Liver (tissue), 9 donors: ENCODE data around the gene PPP1CC. TPM values are rescaled to one million over a fixed set of nuclear protein-coding genes. Genes with fewer than 3 reads are reported as not detected.

ENCODE experiments used
- DNase-seq: peaks from one replicate; pipeline ENCODE4 v3.0.0-alpha.2; 2017; ENCODE audit warnings: low spot score
- H3K27ac ChIP-seq, 2 donors: one replicate each; pipeline ENCODE4 v1.7.0; 2013; ENCODE audit warnings: inconsistent platforms in 2 of 2, low read length in 2 of 2, control low read depth in 1 of 2, low read depth in 1 of 2, mild to moderate bottlenecking in 1 of 2
- H3K27me3 ChIP-seq, 4 donors: one replicate each; pipeline versions ENCODE4 v1.6.1 to v1.7.0; 2013; ENCODE audit warnings: low read length in 3 of 4, inconsistent platforms in 1 of 4, mild to moderate bottlenecking in 1 of 4, moderate library complexity in 1 of 4; ENCODE audit not compliant: control insufficient read depth in 4 of 4, insufficient read depth in 4 of 4
- H3K36me3 ChIP-seq, 4 donors: one replicate each; pipeline versions ENCODE4 v1.6.1 to v1.7.0; 2013; ENCODE audit warnings: low read length in 3 of 4, mild to moderate bottlenecking in 3 of 4, low read depth in 1 of 4, moderate library complexity in 1 of 4; ENCODE audit not compliant: control insufficient read depth in 4 of 4, insufficient read depth in 3 of 4
- H3K4me1 ChIP-seq, 4 donors: one replicate each; pipeline versions ENCODE4 v1.6.1 to v1.7.0; 2013; ENCODE audit warnings: low read length in 3 of 4, mild to moderate bottlenecking in 3 of 4, moderate library complexity in 1 of 4; ENCODE audit not compliant: control insufficient read depth in 4 of 4, insufficient read depth in 4 of 4
- H3K4me3 ChIP-seq, 3 donors: one replicate each; pipeline versions ENCODE4 v1.6.1 to v1.7.0; 2013; ENCODE audit warnings: low read length in 3 of 3, control low read depth in 1 of 3, low read depth in 1 of 3, mild to moderate bottlenecking in 1 of 3
- H3K9ac ChIP-seq, 2 donors: one replicate each; pipeline ENCODE4 v1.7.0; 2013; ENCODE audit warnings: low read length in 2 of 2, mild to moderate bottlenecking in 2 of 2, moderate library complexity in 2 of 2, control low read depth in 1 of 2, low read depth in 1 of 2
- H3K9me3 ChIP-seq, 4 donors: one replicate each; pipeline versions ENCODE4 v1.6.1 to v1.7.0; 2013; ENCODE audit warnings: low read length in 3 of 4; ENCODE audit not compliant: control insufficient read depth in 4 of 4
- EGR1 ChIP-seq, 2 donors: IDR thresholded peaks; 2 replicates each; pipeline ENCODE4 v1.6.1; 2016 to 2018; ENCODE audit warnings: antibody characterized with exemption in 2 of 2, low read depth in 2 of 2
- FOXA1 ChIP-seq: IDR thresholded peaks from 2 replicates; pipeline ENCODE4 v1.6.1; 2016; ENCODE audit warnings: antibody characterized with exemption
- FOXA2 ChIP-seq: IDR thresholded peaks from 2 replicates; pipeline ENCODE4 v1.6.1; 2016; ENCODE audit warnings: antibody characterized with exemption
- GABPA ChIP-seq, 2 donors: IDR thresholded peaks in 1 of 2; conservative IDR thresholded peaks in 1 of 2; 2 replicates each; pipeline ENCODE4 v1.6.1; 2016; ENCODE audit warnings: antibody characterized with exemption in 2 of 2, mild to moderate bottlenecking in 1 of 2, moderate library complexity in 1 of 2
- HNF4A ChIP-seq, 2 donors: conservative IDR thresholded peaks; 2 replicates each; pipeline ENCODE4 v1.6.1; 2016; ENCODE audit warnings: antibody characterized with exemption in 2 of 2, mild to moderate bottlenecking in 2 of 2
- HNF4G ChIP-seq: IDR thresholded peaks from 2 replicates; pipeline ENCODE4 v1.6.1; 2016; ENCODE audit warnings: antibody characterized with exemption
- JUND ChIP-seq, 2 donors: IDR thresholded peaks; 2 replicates each; pipeline ENCODE4 v1.6.1; 2016; ENCODE audit warnings: antibody characterized with exemption in 2 of 2
- NR2F2 ChIP-seq: IDR thresholded peaks from 2 replicates; pipeline ENCODE4 v1.6.1; 2016; ENCODE audit warnings: antibody characterized with exemption
- RAD21 ChIP-seq, 2 donors: IDR thresholded peaks; 2 replicates each; pipeline ENCODE4 v1.6.1; 2016; ENCODE audit warnings: antibody characterized with exemption in 2 of 2, mild to moderate bottlenecking in 2 of 2
- RXRA ChIP-seq, 2 donors: IDR thresholded peaks; 2 replicates each; pipeline ENCODE4 v1.6.1; 2017 to 2018; ENCODE audit warnings: antibody characterized with exemption in 2 of 2, mild to moderate bottlenecking in 1 of 2
- SP1 ChIP-seq: IDR thresholded peaks from 2 replicates; pipeline ENCODE4 v1.6.1; 2018; ENCODE audit warnings: antibody characterized with exemption, mild to moderate bottlenecking
- TAF1 ChIP-seq: conservative IDR thresholded peaks from 2 replicates; pipeline ENCODE4 v1.6.1; 2016; ENCODE audit warnings: antibody characterized with exemption, mild to moderate bottlenecking
- YY1 ChIP-seq: IDR thresholded peaks from 2 replicates; pipeline ENCODE4 v1.6.1; 2016; ENCODE audit warnings: antibody characterized with exemption, mild to moderate bottlenecking
- WGBS: extraction: QIAGEN DNeasy Blood & Tissue Kit; methylation state at CpG from one replicate; pipeline ENCODE4 v1.1.7; 2013; 5-methylcytosine and 5-hydroxymethylcytosine counted together
- polyA plus RNA-seq, 2 donors: library from polyadenylated mRNA; stranded (reverse) in 1 of 2; unstranded in 1 of 2; fragments of 200-250 nt in 1 of 2; fragments of >200 nt in 1 of 2; fragmentation: Nextera tagmentation in 1 of 2; extraction: Ambion mirVana in 1 of 2; gene quantifications; one replicate each; pipeline versions ENCODE4 v1.2.1 to v1.2.3, GENCODE V29; 2013 to 2015
- total RNA-seq, 2 donors: library from RNA; depleted of rRNA; stranded (reverse); fragments of >200 nt; gene quantifications; one replicate each; pipeline ENCODE4 v1.2.3, GENCODE V29; 2014
- TF ChIP-seq, protein P1 (sequence below): IDR thresholded peaks from 2 replicates; pipeline ENCODE4 v1.6.1; 2016; ENCODE audit warnings: antibody characterized with exemption, mild to moderate bottlenecking
- TF ChIP-seq, protein P2 (sequence below): fragments of 150-350 bp; IDR thresholded peaks from 2 replicates; pipeline ENCODE4 v1.5.1; 2017; ENCODE audit warnings: improper control_type of control experiment, low read depth, low read length; ENCODE audit not compliant: missing input control
- TF ChIP-seq, protein P3 (sequence below): IDR thresholded peaks from 2 replicates; pipeline ENCODE4 v1.6.1; 2016; ENCODE audit warnings: antibody characterized with exemption
- TF ChIP-seq, protein P4 (sequence below): IDR thresholded peaks from 2 replicates; pipeline ENCODE4 v1.6.1; 2016; ENCODE audit warnings: antibody characterized with exemption
- TF ChIP-seq, protein P5 (sequence below): IDR thresholded peaks from 2 replicates; pipeline ENCODE4 v1.6.1; 2016; ENCODE audit warnings: antibody characterized with exemption
- donor health status: healthy.
- donor health status: healthy.
- donor health status: healthy.
- donor health status: healthy.
- donor health status: healthy.

PPP1CC gene
- total and polyA plus RNA-seq, 4 donors = 22.1 to 73.2 (median 36.0) TPM

GRCh38 chr12:110746550-110746949 lies 3.9 kb upstream of the PPP1CC start:
- H3K36me3 ChIP-seq = no peaks in the 10 kb centered on the region
- H3K9ac ChIP-seq = no peak overlapping the region
- DNase-seq = no peak
- H3K27ac ChIP-seq = no peak overlapping the region
- H3K4me3 ChIP-seq = no peak overlapping the region
- H3K4me1 ChIP-seq = peaks cover 8 to 25% (median 20%) of the 10 kb centered on the region in 4 donors
- 97% methylated on average over 6 of the region's 6 CpGs for WGBS
- H3K27me3 ChIP-seq = no peaks in the 10 kb centered on the region
- TF ChIP-seq GABPA (IDR thresholded peaks at IDR 0.05 in 1 of 2, conservative IDR thresholded peaks at IDR 0.05 in 1 of 2) (no peak), HNF4A (conservative IDR thresholded peaks at IDR 0.05) (no peak), JUND (IDR thresholded peaks at IDR 0.05) (no peak), EGR1 (IDR thresholded peaks at IDR 0.05; ENCODE audit: low read depth in 2 of 2) (no peak), TAF1 (no peak)
- TF ChIP-seq, protein P1, sequence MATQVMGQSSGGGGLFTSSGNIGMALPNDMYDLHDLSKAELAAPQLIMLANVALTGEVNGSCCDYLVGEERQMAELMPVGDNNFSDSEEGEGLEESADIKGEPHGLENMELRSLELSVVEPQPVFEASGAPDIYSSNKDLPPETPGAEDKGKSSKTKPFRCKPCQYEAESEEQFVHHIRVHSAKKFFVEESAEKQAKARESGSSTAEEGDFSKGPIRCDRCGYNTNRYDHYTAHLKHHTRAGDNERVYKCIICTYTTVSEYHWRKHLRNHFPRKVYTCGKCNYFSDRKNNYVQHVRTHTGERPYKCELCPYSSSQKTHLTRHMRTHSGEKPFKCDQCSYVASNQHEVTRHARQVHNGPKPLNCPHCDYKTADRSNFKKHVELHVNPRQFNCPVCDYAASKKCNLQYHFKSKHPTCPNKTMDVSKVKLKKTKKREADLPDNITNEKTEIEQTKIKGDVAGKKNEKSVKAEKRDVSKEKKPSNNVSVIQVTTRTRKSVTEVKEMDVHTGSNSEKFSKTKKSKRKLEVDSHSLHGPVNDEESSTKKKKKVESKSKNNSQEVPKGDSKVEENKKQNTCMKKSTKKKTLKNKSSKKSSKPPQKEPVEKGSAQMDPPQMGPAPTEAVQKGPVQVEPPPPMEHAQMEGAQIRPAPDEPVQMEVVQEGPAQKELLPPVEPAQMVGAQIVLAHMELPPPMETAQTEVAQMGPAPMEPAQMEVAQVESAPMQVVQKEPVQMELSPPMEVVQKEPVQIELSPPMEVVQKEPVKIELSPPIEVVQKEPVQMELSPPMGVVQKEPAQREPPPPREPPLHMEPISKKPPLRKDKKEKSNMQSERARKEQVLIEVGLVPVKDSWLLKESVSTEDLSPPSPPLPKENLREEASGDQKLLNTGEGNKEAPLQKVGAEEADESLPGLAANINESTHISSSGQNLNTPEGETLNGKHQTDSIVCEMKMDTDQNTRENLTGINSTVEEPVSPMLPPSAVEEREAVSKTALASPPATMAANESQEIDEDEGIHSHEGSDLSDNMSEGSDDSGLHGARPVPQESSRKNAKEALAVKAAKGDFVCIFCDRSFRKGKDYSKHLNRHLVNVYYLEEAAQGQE = no peak
- H3K9me3 ChIP-seq = no peaks in the 10 kb centered on the region

DNA sequence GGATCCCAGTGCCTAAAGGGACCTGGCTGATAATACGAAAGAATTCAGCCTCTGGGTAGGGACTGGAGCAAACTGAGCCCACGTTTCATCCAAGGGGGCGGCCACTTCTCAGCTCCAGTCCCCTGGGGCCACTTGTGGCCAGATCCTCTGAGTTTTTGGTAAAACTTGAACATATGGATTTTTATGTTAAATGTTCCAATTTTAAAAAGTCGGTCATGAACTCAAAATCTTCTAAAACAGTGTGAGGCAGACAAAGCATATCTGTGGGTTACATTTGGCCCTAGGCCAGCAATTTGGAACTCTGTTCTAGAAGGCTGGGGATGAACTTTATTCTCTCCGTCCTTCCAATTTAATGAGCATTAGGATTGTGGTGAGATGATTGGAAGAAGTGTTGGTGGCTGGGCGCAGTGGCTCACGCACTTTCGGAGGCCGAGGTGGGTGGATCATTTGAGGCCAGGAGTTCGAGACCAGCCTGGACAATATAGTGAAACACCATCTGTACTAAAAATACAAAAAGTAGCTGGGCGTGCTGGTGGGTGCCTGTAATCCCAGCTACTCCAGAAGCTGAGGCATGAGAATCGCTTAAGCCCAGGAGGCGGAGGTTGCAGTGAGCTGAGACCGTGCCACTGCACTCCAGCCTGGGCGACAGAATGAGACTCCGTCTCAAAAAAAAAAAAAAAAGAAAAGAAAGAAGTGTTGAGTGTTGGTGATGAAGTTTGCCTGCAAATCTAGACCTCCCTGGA lies 3.0 kb upstream of the PPP1CC start:
- Histone ChIP-seq H3K36me3 (no peaks in the 10 kb centered on the region), H3K9ac (no peak overlapping the region), H3K4me1 (peaks cover 8 to 34% (median 28%) of the 10 kb centered on the region in 4 donors), H3K27me3 (no peaks in the 10 kb centered on the region), H3K27ac (no peak overlapping the region), H3K9me3 (no peaks in the 10 kb centered on the region), H3K4me3 (no peak overlapping the region)
- 91% methylated on average over 16 of the region's 16 CpGs for WGBS
- TF ChIP-seq HNF4A (conservative IDR thresholded peaks at IDR 0.05) (no peak), FOXA1 (no peak), TAF1 (no peak), YY1 (no peak), RXRA (IDR thresholded peaks at IDR 0.05) (no peak), SP1 (no peak), EGR1 (IDR thresholded peaks at IDR 0.05; ENCODE audit: low read depth in 2 of 2) (no peak), HNF4G (no peak), GABPA (IDR thresholded peaks at IDR 0.05 in 1 of 2, conservative IDR thresholded peaks at IDR 0.05 in 1 of 2) (no peak), FOXA2 (no peak), RAD21 (IDR thresholded peaks at IDR 0.05) (no peak), NR2F2 (no peak), JUND (IDR thresholded peaks at IDR 0.05) (no peak)
- TF ChIP-seq, protein P1 = no peak
- TF ChIP-seq, protein P2, sequence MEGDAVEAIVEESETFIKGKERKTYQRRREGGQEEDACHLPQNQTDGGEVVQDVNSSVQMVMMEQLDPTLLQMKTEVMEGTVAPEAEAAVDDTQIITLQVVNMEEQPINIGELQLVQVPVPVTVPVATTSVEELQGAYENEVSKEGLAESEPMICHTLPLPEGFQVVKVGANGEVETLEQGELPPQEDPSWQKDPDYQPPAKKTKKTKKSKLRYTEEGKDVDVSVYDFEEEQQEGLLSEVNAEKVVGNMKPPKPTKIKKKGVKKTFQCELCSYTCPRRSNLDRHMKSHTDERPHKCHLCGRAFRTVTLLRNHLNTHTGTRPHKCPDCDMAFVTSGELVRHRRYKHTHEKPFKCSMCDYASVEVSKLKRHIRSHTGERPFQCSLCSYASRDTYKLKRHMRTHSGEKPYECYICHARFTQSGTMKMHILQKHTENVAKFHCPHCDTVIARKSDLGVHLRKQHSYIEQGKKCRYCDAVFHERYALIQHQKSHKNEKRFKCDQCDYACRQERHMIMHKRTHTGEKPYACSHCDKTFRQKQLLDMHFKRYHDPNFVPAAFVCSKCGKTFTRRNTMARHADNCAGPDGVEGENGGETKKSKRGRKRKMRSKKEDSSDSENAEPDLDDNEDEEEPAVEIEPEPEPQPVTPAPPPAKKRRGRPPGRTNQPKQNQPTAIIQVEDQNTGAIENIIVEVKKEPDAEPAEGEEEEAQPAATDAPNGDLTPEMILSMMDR = no peak
- TF ChIP-seq, protein P3, sequence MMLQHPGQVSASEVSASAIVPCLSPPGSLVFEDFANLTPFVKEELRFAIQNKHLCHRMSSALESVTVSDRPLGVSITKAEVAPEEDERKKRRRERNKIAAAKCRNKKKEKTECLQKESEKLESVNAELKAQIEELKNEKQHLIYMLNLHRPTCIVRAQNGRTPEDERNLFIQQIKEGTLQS = no peak
- TF ChIP-seq, protein P4, sequence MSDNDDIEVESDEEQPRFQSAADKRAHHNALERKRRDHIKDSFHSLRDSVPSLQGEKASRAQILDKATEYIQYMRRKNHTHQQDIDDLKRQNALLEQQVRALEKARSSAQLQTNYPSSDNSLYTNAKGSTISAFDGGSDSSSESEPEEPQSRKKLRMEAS = no peak
- TF ChIP-seq, protein P5, sequence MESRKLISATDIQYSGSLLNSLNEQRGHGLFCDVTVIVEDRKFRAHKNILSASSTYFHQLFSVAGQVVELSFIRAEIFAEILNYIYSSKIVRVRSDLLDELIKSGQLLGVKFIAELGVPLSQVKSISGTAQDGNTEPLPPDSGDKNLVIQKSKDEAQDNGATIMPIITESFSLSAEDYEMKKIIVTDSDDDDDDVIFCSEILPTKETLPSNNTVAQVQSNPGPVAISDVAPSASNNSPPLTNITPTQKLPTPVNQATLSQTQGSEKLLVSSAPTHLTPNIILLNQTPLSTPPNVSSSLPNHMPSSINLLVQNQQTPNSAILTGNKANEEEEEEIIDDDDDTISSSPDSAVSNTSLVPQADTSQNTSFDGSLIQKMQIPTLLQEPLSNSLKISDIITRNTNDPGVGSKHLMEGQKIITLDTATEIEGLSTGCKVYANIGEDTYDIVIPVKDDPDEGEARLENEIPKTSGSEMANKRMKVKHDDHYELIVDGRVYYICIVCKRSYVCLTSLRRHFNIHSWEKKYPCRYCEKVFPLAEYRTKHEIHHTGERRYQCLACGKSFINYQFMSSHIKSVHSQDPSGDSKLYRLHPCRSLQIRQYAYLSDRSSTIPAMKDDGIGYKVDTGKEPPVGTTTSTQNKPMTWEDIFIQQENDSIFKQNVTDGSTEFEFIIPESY = no peak
- no peak for DNase-seq
